Duodenal mucosa (tissue), 2 donors: ENCODE results near the gene SRP72.

Experiments
- H3K27ac ChIP-seq: one replicate; pipeline ENCODE4 v1.7.0; 2013; ENCODE audit warnings: low read depth, low read length
- H3K27me3 ChIP-seq, 2 donors: one replicate each; pipeline ENCODE4 v1.7.0; 2013; ENCODE audit warnings: low read length in 2 of 2, control low read depth in 1 of 2; ENCODE audit not compliant: insufficient read depth in 2 of 2, control insufficient read depth in 1 of 2
- H3K36me3 ChIP-seq, 2 donors: one replicate each; pipeline ENCODE4 v1.7.0; 2013; ENCODE audit warnings: low read length in 2 of 2, control low read depth in 1 of 2; ENCODE audit not compliant: insufficient read depth in 2 of 2, control insufficient read depth in 1 of 2
- H3K4me1 ChIP-seq, 2 donors: one replicate each; pipeline ENCODE4 v1.7.0; 2013; ENCODE audit warnings: low read length in 2 of 2, control low read depth in 1 of 2; ENCODE audit not compliant: insufficient read depth in 2 of 2, control insufficient read depth in 1 of 2
- H3K4me3 ChIP-seq, 2 donors: one replicate each; pipeline ENCODE4 v1.7.0; 2013; ENCODE audit warnings: low read length in 2 of 2, low read depth in 1 of 2
- H3K9ac ChIP-seq, 2 donors: one replicate each; pipeline ENCODE4 v1.7.0; 2013; ENCODE audit warnings: low read length in 2 of 2, low read depth in 1 of 2
- H3K9me3 ChIP-seq, 2 donors: one replicate each; pipeline ENCODE4 v1.7.0; 2013; ENCODE audit warnings: low read length in 2 of 2, control low read depth in 1 of 2; ENCODE audit not compliant: control insufficient read depth in 1 of 2

Gene SRP72

DNA sequence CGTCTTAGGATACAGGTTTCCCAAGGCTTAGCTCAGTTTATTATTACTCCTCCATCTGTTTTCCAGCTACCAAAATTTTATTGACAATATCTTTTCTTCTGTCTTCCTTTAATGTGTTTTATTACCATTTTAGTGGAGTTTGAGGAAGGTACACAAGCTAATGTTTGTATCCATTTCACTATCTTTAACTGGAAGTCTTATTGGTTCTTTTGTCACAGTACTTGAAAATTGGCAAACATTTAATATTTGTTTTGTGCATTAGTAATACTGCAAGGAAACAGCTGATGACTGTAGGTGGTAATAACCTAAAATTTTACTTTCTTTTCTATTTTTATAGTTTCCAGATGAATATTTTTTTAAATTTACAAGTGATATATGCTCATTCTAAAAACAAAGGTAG is 28.8 kb downstream of the SRP72 start:
- no peaks in the 10 kb centered on the region for H3K27me3 ChIP-seq
- H3K4me1 ChIP-seq: no peaks in the 10 kb centered on the region
- peaks cover 17 to 48% of the 10 kb centered on the region in 2 donors for H3K36me3 ChIP-seq
- no peak overlapping the region for H3K4me3 ChIP-seq
- no peak overlapping the region for H3K9ac ChIP-seq
- no peaks in the 10 kb centered on the region for H3K9me3 ChIP-seq
- no peak overlapping the region for H3K27ac ChIP-seq

DNA sequence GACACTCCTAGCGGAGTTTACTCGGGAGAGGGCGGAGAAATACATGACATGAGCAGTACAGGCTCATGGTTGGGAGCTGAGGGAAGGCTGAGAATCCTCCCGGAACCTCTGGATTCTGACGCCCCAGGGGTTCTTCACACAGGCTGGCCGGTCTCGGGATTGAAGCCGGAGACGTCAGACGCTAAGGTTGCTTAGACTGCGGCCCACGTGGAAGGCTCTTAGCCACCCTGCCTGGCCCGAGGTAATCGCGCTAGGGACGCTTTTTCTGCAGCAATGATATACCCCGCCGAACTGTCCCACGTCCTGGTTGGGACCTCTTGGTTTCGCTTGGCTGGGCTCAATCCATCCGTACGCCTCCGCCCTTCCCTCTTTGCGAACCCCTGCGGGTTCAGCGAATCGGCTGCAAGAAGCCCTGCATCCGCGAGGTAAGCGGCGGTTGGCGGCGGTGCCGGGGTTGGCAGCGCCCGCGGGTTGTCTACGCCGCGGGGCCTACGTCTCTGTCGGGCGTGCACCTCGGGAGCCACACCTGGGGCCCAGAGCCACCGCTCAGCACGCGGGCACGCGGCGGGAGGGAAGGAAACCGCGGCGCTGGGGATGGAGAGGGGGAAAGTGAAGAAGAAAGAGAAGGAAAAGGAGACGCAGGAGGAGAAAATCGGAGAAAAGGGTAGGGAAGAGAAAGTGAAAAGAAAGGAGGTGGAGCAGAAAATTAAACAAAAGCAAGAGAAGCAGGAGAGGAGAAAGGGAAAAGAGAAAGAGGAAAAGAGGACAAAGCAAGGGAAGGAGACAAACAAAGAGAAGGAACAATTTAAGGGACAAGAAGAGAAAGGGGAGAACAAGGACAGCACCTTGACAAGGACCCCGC is 38.1 kb downstream of the SRP72 start, which contains the start of gene ARL9:
Gene ARL9 (plus strand): TSS at position 523 of the 862 bp plus-strand sequence. CDS start 72 bp downstream, at position 595.
- Histone ChIP-seq H3K36me3 (peaks cover 0 to 29% of the 10 kb centered on the region in 2 donors), H3K4me3 (peak within 1 kb of the TSS; percentile 78 to 87), H3K9ac (peak within 1 kb of the TSS; percentile 48 to 56), H3K27ac (no peak within 1 kb of the TSS), H3K27me3 (no peaks in the 10 kb centered on the region), H3K4me1 (peaks cover 7 to 11% of the 10 kb centered on the region in 2 donors), H3K9me3 (no peaks in the 10 kb centered on the region)

DNA sequence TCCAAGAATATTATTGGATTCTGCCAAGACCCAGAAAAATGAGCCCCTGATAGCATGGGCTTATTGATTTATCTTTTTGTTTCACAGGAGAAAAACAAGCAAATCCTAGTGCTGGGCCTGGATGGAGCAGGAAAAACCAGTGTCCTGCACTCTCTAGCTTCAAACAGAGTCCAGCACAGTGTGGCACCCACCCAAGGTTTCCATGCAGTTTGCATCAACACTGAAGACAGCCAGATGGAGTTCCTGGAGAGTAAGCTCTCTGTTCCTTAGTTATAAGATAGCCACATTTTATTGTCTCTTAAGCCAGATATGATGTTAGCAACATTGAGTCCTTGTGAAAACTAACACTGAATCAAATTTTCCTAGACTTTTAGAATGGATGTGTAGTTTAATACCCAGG is 43.7 kb downstream of the SRP72 start:
- Histone ChIP-seq H3K9me3 (no peaks in the 10 kb centered on the region), H3K4me1 (peaks cover 5 to 6% of the 10 kb centered on the region in 2 donors), H3K27me3 (no peaks in the 10 kb centered on the region), H3K4me3 (no peak overlapping the region), H3K36me3 (no peaks in the 10 kb centered on the region), H3K9ac (no peak overlapping the region), H3K27ac (no peak overlapping the region)

DNA sequence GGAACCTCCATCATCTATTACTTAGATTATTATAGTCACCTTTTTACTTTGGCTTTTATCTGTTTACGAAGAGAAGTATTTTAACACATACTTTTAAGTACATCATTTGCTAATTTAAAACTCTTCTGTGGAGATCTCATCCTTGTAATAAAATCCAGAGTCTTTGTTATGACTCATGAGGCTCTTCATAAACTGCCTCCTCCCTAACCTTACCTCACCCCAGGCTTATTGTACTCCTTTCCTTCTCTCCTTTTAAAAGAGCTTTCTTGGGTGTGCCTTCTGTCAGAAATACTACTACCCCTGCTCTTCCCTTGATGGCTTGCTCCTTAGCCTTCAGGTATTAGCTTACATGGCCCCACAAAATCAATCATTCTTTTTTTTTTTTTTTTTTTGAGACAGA is 44.7 kb downstream of the SRP72 start:
- Histone ChIP-seq H3K36me3 (no peaks in the 10 kb centered on the region), H3K27me3 (no peaks in the 10 kb centered on the region), H3K4me1 (no peaks in the 10 kb centered on the region), H3K27ac (no peak overlapping the region), H3K9me3 (no peaks in the 10 kb centered on the region), H3K4me3 (no peak overlapping the region), H3K9ac (no peak overlapping the region)

DNA sequence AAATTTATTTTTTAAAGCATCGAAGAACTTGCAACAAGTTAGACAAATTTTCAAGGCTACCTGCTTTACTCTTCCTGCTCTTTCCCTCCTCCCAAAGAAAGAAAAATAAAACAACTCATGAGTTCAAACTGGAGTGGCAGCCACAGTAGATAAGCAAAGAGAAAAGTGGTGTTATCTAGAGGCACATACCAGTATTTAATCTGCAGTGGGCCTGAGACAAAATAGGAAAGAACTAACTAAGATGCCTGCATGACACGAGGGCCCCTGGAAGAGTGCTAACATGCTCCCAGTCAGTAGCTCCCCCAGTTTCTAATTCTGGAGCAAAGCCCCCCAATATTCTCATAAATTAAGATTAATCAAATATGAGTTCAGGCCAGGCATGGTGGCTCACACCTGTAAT is 46.1 kb downstream of the SRP72 start:
- Histone ChIP-seq H3K27me3 (no peaks in the 10 kb centered on the region), H3K4me3 (no peak overlapping the region), H3K9ac (no peak overlapping the region), H3K27ac (no peak overlapping the region), H3K36me3 (no peaks in the 10 kb centered on the region), H3K4me1 (no peaks in the 10 kb centered on the region), H3K9me3 (no peaks in the 10 kb centered on the region)

DNA sequence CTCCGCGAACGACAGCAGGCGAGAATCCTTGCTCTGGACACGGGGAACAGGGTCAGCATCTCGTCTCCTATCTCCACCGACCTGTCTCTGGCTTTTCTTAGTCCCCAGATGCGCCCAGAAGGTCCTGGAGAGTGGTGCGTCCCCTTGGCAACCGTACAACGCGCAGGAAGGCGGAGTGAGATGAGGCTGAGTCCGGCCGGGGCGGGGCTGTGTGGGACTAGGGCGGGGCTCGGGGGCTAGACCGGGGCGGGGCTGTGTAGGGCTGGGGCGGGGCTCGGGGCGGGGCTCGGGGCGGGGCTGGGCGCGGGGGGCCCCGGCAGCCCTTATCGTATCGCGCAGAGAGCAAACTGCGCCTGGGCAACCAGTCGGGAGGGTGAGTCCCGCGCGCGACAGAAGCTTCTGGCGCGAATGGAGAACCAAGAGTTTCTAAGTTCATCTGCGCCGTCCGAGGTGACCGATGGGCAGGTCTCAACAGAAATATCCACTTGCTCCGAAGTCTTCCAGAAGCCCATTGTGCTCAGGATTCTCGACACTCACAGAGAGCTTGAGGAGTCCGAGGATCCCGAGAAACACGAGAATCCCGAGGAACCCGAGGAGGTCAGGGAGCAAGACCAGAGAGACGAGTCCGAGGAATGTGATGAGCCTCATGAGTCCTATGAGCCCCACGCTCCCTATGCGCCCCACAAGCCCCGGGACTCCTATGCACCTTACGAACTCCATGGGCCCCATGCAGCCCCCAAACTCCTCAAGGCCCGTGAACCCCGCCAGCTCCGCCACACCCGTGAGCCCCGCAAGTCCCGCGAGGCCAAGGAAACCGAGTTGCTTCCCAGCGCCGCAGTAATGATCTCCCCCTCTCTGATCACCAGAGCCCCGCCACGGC is 63.1 kb downstream of the SRP72 start:
- no peaks in the 10 kb centered on the region for H3K36me3 ChIP-seq
- peaks cover 16 to 34% of the 10 kb centered on the region in 2 donors for H3K27me3 ChIP-seq
- peak overlapping the region; percentile 48 to 67 for H3K9ac ChIP-seq
- H3K27ac ChIP-seq: no peak overlapping the region
- peaks cover 4 to 10% of the 10 kb centered on the region in 2 donors for H3K4me1 ChIP-seq
- no peaks in the 10 kb centered on the region for H3K9me3 ChIP-seq
- peak overlapping the region; percentile 77 to 78 for H3K4me3 ChIP-seq

DNA sequence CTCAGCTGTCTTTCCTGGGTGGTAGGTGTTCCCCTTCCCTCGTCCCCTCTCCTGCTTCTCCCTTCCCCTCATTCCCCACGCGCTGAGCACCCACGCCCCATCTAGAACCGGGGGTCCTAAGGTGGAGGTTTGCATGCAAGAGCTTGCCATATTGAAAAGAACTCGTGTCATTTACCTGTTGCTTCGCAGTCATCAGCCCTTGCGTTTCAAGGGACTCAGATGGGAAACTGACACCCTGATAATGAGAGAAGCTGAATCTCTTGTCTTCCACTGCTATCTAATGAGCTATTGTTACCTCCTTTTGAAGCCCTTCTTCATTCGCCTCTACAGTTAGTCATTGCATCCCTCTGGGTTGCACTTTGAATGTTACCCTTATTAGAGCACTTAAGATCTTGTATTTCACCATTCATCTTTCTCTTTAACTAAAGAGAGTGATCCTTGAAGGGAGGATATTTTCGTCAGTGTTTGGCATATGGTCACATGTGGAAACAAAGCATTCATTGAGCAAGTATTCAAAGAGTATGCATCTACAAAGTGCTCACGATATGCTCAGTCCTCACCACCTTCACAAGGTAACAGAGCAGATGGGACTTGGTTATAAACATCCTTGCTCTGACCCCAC is 63.8 kb downstream of the SRP72 start:
- H3K4me3 ChIP-seq: peak overlapping the region; percentile 77 to 78
- H3K36me3 ChIP-seq: no peaks in the 10 kb centered on the region
- H3K9me3 ChIP-seq: no peaks in the 10 kb centered on the region
- H3K27me3 ChIP-seq: peaks cover 16 to 34% of the 10 kb centered on the region in 2 donors
- no peak overlapping the region for H3K27ac ChIP-seq
- no peak overlapping the region for H3K9ac ChIP-seq
- H3K4me1 ChIP-seq: peaks cover 4 to 10% of the 10 kb centered on the region in 2 donors

DNA sequence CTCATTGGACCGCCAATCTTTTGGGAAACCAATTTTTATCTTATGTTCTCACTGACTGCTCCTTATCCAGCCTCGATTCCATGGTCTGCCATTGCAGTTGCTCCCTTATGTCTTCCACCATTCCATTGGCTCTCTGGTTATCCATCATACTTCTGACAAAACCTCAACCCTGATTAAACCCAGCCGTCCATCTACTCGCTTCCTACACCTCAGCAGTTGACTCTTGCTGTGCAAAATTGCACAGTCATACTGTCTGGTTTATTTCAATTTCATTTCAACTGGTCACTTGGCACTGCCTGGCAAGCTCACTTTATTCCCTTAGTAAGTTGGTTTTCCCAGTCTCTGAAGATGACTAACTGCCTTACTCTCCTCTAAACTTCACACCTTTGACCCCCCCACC is 64.4 kb downstream of the SRP72 start:
- no peaks in the 10 kb centered on the region for H3K9me3 ChIP-seq
- H3K27ac ChIP-seq: no peak overlapping the region
- H3K4me3 ChIP-seq: no peak overlapping the region
- no peaks in the 10 kb centered on the region for H3K36me3 ChIP-seq
- peaks cover 16 to 34% of the 10 kb centered on the region in 2 donors for H3K27me3 ChIP-seq
- no peak overlapping the region for H3K9ac ChIP-seq
- H3K4me1 ChIP-seq: peaks cover 4 to 10% of the 10 kb centered on the region in 2 donors

DNA sequence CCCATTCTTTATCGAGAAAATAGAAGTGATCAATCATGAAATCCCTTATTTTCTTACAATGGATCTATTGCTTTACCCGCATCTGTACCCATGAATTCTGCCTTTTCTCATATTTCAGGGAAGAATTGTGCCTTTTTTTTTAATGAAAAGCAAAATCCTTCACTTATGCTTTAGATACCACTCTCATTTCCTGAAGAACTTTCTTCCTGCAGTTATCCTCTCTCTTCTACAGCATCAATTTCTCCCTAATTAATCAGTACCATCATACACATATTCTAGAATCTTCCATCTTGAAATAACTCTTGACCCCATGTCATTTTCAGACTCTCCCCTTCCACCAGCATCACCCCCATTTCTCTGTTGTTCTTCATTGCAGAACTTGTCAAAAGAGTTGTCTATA is 64.8 kb downstream of the SRP72 start:
- Histone ChIP-seq H3K27me3 (peaks cover 16 to 34% of the 10 kb centered on the region in 2 donors), H3K9ac (no peak overlapping the region), H3K36me3 (no peaks in the 10 kb centered on the region), H3K9me3 (no peaks in the 10 kb centered on the region), H3K4me3 (no peak overlapping the region), H3K4me1 (peaks cover 4 to 10% of the 10 kb centered on the region in 2 donors), H3K27ac (no peak overlapping the region)
